Upper lobe of right lung (tissue), 1 donor: ENCODE data around the gene SVIL. TPM values are rescaled to one million over a fixed set of nuclear protein-coding genes. Genes with fewer than 3 reads are reported as not detected.

Experiments used
- ATAC-seq: fragments of 200-7000 bp; cut with Tn5 transposase; one replicate; pipeline ENCODE4 v1.9.1; 2020; ENCODE audit warnings: mild to moderate bottlenecking, moderate library complexity
- DNase-seq: peaks from one replicate; pipeline ENCODE4 v3.0.0-alpha.2; 2020
- H3K27ac ChIP-seq: fragments of 200-600 bp; one replicate; pipeline ENCODE4 v1.8.0; 2022
- H3K27me3 ChIP-seq: fragments of 200-600 bp; one replicate; pipeline ENCODE4 v1.8.0; 2022; ENCODE audit warnings: mild to moderate bottlenecking
- H3K36me3 ChIP-seq: fragments of 200-600 bp; one replicate; pipeline ENCODE4 v1.8.0; 2022
- H3K4me1 ChIP-seq: fragments of 200-600 bp; one replicate; pipeline ENCODE4 v1.8.0; 2022
- H3K4me3 ChIP-seq: fragments of 200-600 bp; one replicate; pipeline ENCODE4 v1.8.0; 2022; ENCODE audit warnings: mild to moderate bottlenecking
- H3K9me3 ChIP-seq: fragments of 200-600 bp; one replicate; pipeline ENCODE4 v1.8.0; 2022
- CTCF ChIP-seq: fragments of 200-600 bp; IDR thresholded peaks from one replicate; pipeline ENCODE4 v1.8.0; 2022; ENCODE audit warnings: antibody characterized with exemption
- intact Hi-C: fragments of 100-400 bp; cut with DNase I; formaldehyde crosslinking; loops from one replicate; pipeline ENCODE4 v1.11.0; 2022
- total RNA-seq: library from RNA; stranded (reverse); fragmentation: NEBNext Ultra II Directional; extraction: Animal tissue kit (Norgen Biotek cat#: 25700); gene quantifications from one replicate; pipeline ENCODE4 v1.2.1, GENCODE V29; 2021
- donor health status: DM: no; HTN: yes; CAD: no; lungs with severe emphysema.

SVIL gene
- total RNA-seq, 1 donor from 2014 or later = 106 TPM

GRCh38 chr10:29455095-29455494, 179.7 kb downstream of the SVIL start:
- H3K27me3 ChIP-seq = no peaks in the 10 kb centered on the region
- intact Hi-C loops = no loop called here
- DNase-seq (no peak), ATAC-seq (no peak)
- no peak overlapping the region for H3K4me3 ChIP-seq
- TF ChIP-seq CTCF = no peak
- H3K36me3 ChIP-seq = peaks cover 39% of the 10 kb centered on the region
- H3K9me3 ChIP-seq = no peaks in the 10 kb centered on the region
- H3K27ac ChIP-seq = no peak overlapping the region
- H3K4me1 ChIP-seq = no peaks in the 10 kb centered on the region

GRCh38 chr10:29454250-29454649, 180.5 kb downstream of the SVIL start:
- H3K27ac ChIP-seq = no peak overlapping the region
- TF ChIP-seq CTCF = no peak
- H3K9me3 ChIP-seq = no peaks in the 10 kb centered on the region
- intact Hi-C loops = no loop called here
- ATAC-seq (no peak), DNase-seq (no peak)
- H3K27me3 ChIP-seq = no peaks in the 10 kb centered on the region
- H3K36me3 ChIP-seq = peaks cover 34% of the 10 kb centered on the region
- no peak overlapping the region for H3K4me3 ChIP-seq
- no peaks in the 10 kb centered on the region for H3K4me1 ChIP-seq

- intact Hi-C loops = no loop called here
- Histone ChIP-seq H3K27me3 (no peaks in the 10 kb centered on the region), H3K4me1 (no peaks in the 10 kb centered on the region), H3K27ac (no peak overlapping the region), H3K9me3 (no peaks in the 10 kb centered on the region), H3K4me3 (no peak overlapping the region), H3K36me3 (peaks cover 18% of the 10 kb centered on the region)
- no peak for DNase-seq
- ATAC-seq = no peak
- TF ChIP-seq CTCF = no peak
Observed at GRCh38 chr10:29452546-29452945, 182.2 kb downstream of the SVIL start.

- H3K36me3 ChIP-seq = peaks cover 12% of the 10 kb centered on the region
- TF ChIP-seq CTCF = no peak
- ATAC-seq (no peak), DNase-seq (no peak)
- no peaks in the 10 kb centered on the region for H3K4me1 ChIP-seq
- no peak overlapping the region for H3K4me3 ChIP-seq
- intact Hi-C loops = no loop called here
- H3K9me3 ChIP-seq = no peaks in the 10 kb centered on the region
- no peaks in the 10 kb centered on the region for H3K27me3 ChIP-seq
- no peak overlapping the region for H3K27ac ChIP-seq
Observed at GRCh38 chr10:29451946-29452345, 182.8 kb downstream of the SVIL start.

GRCh38 chr10:29450405-29450804, 184.4 kb downstream of the SVIL start:
- DNase-seq (no peak), ATAC-seq (no peak)
- intact Hi-C loops = no loop called here
- no peak for TF ChIP-seq CTCF
- Histone ChIP-seq H3K9me3 (no peaks in the 10 kb centered on the region), H3K27ac (no peak overlapping the region), H3K36me3 (peaks cover 8% of the 10 kb centered on the region), H3K4me3 (no peak overlapping the region), H3K4me1 (no peaks in the 10 kb centered on the region), H3K27me3 (no peaks in the 10 kb centered on the region)
